Measurements from ENCODE around the gene ST3GAL5.

The ST3GAL5 gene

GRCh38 chr2:85801871-85802270, 86.9 kb downstream of the ST3GAL5 start:
- DNase-seq: no peak

GRCh38 chr2:85800586-85800985, 88.2 kb downstream of the ST3GAL5 start:
- DNase-seq: no peak

- no peak for DNase-seq
These were observed 89.4 kb downstream of the ST3GAL5 start for GRCh38 chr2:85799215-85799956.

- DNase-seq: no peak
These were observed 90.9 kb downstream of the ST3GAL5 start for GRCh38 chr2:85797921-85798320.

- no peak for DNase-seq
These were observed 91.5 kb downstream of the ST3GAL5 start for GRCh38 chr2:85797263-85797660.

GRCh38 chr2:85796341-85797262, 92.2 kb downstream of the ST3GAL5 start:
- no peak for DNase-seq

GRCh38 chr2:85796046-85796340, 92.8 kb downstream of the ST3GAL5 start:
- DNase-seq: no peak

GRCh38 chr2:85795331-85796045, 93.3 kb downstream of the ST3GAL5 start:
- DNase-seq: no peak

- DNase-seq: no peak
These were observed 94.2 kb downstream of the ST3GAL5 start for GRCh38 chr2:85794491-85795121.

- no peak for DNase-seq
These were observed 94.8 kb downstream of the ST3GAL5 start for GRCh38 chr2:85794038-85794441.

- DNase-seq: no peak
These were observed 95.2 kb downstream of the ST3GAL5 start for GRCh38 chr2:85793584-85793983.

GRCh38 chr2:85792783-85793441, 95.9 kb downstream of the ST3GAL5 start:
- no peak for DNase-seq

- DNase-seq: no peak
These were observed 96.9 kb downstream of the ST3GAL5 start for GRCh38 chr2:85791704-85792565.

GRCh38 chr2:85790499-85791188, 98.1 kb downstream of the ST3GAL5 start:
- DNase-seq: peak; percentile 76

GRCh38 chr2:85790032-85790431, 98.8 kb downstream of the ST3GAL5 start:
- DNase-seq: no peak

GRCh38 chr2:85789271-85789670, 99.5 kb downstream of the ST3GAL5 start:
- no peak for DNase-seq

- DNase-seq: no peak
These were observed 100.2 kb downstream of the ST3GAL5 start for GRCh38 chr2:85788603-85789002.

GRCh38 chr2:85787981-85788340, 100.8 kb downstream of the ST3GAL5 start:
- no peak for DNase-seq

- DNase-seq: no peak
These were observed 101.4 kb downstream of the ST3GAL5 start for GRCh38 chr2:85787282-85787980.

All from GDM1 (cell line).